Caco-2 (cell line): Measurements from ENCODE around the gene ZBED5. TPM values are rescaled to one million over a fixed set of nuclear protein-coding genes. Genes with fewer than 3 reads are reported as not detected.

Experiments
- BruUV-seq: library from RNA; stranded (reverse); fragments of 400-500 nt; replicated peaks from 2 replicates; lab custom pipeline; 2021; lab: Mats Ljungman, UMichigan
- CTCF ChIA-PET: fragments of 300-600 bp; sonication (Branson Sonifier 250); formaldehyde crosslinking; loops from one replicate; lab custom pipeline; 2022; ENCODE audit warnings: antibody characterized with exemption; lab: Charles Lee
- POLR2A ChIA-PET: fragments of 300-600 bp; sonication (Branson Sonifier 250); formaldehyde crosslinking; loops from one replicate; lab custom pipeline; 2022; ENCODE audit warnings: antibody characterized with exemption; lab: Charles Lee
- DNase-seq, 2 experiments: peaks; one replicate each; pipeline versions ENCODE4 v3.0.0 to v3.0.0-alpha.2; 2020 to 2022
- H3K27me3 ChIP-seq: replicated peaks from 2 replicates; pipeline ENCODE4 v1.6.0; 2011; ENCODE audit warnings: low read length; ENCODE audit not compliant: control insufficient read depth, insufficient read depth
- H3K36me3 ChIP-seq: 2 replicates; pipeline ENCODE4 v1.5.1; 2011; ENCODE audit warnings: low read length; ENCODE audit not compliant: control insufficient read depth, insufficient read depth
- H3K4me1 ChIP-seq: fragments of 250-450 bp; sonication (Bioruptor Pico); 2 replicates; pipeline ENCODE4 v1.5.1; 2020; ENCODE audit warnings: mild to moderate bottlenecking
- H3K4me3 ChIP-seq: 2 replicates; pipeline ENCODE4 v1.5.1; 2011; ENCODE audit warnings: low read depth, mild to moderate bottlenecking, control low read depth, low read length
- H3K9me3 ChIP-seq: fragments of 250-450 bp; sonication (Bioruptor Pico); 2 replicates; pipeline ENCODE4 v1.5.1; 2020; ENCODE audit warnings: mild to moderate bottlenecking, moderate library complexity
- H3K27ac Mint-ChIP-seq: one replicate; pipeline ENCODE4 v1.8.0; 2022; ENCODE audit warnings: mixed read lengths; ENCODE audit not compliant: unreplicated experiment
- H3K27me3 Mint-ChIP-seq: one replicate; pipeline ENCODE4 v1.8.0; 2022; ENCODE audit warnings: mixed read lengths; ENCODE audit not compliant: insufficient read depth, unreplicated experiment
- H3K36me3 Mint-ChIP-seq: one replicate; pipeline ENCODE4 v1.8.0; 2022; ENCODE audit warnings: mild to moderate bottlenecking, mixed read lengths; ENCODE audit not compliant: insufficient read depth, unreplicated experiment
- H3K4me1 Mint-ChIP-seq: one replicate; pipeline ENCODE4 v1.8.0; 2022; ENCODE audit warnings: low read depth, mixed read lengths; ENCODE audit not compliant: unreplicated experiment
- H3K4me3 Mint-ChIP-seq: one replicate; pipeline ENCODE4 v1.8.0; 2022; ENCODE audit warnings: mild to moderate bottlenecking, moderate library complexity, mixed read lengths; ENCODE audit not compliant: unreplicated experiment
- H3K9me3 Mint-ChIP-seq: one replicate; pipeline ENCODE4 v1.8.0; 2022; ENCODE audit warnings: mixed read lengths; ENCODE audit not compliant: unreplicated experiment
- intact Hi-C: fragments of 100-400 bp; cut with micrococcal nuclease; formaldehyde crosslinking; loops from one replicate; pipeline ENCODE4 v1.10.0; 2022; ENCODE audit not compliant: unreplicated experiment
- total RNA-seq: library from RNA; stranded (reverse); gene quantifications from 2 replicates; pipeline ENCODE4 v1.2.3, GENCODE V29; 2022
- TF ChIP-seq, protein P1 (sequence below), 2 experiments: fragments of 200-600 bp in 1 of 2; IDR thresholded peaks; 1 replicate in 1 of 2; 2 replicates in 1 of 2; pipeline versions ENCODE4 v1.5.1 to v1.8.0; 2011 to 2022; ENCODE audit warnings: antibody characterized with exemption in 1 of 2, control low read depth in 1 of 2, inconsistent platforms in 1 of 2, low read depth in 1 of 2, low read length in 1 of 2, mild to moderate bottlenecking in 1 of 2, moderate library complexity in 1 of 2; ENCODE audit not compliant: insufficient read depth in 1 of 2, severe bottlenecking in 1 of 2, unreplicated experiment in 1 of 2

Gene ZBED5
- total RNA-seq, 1 experiment from 2014 or later, result 53.2 TPM

DNA sequence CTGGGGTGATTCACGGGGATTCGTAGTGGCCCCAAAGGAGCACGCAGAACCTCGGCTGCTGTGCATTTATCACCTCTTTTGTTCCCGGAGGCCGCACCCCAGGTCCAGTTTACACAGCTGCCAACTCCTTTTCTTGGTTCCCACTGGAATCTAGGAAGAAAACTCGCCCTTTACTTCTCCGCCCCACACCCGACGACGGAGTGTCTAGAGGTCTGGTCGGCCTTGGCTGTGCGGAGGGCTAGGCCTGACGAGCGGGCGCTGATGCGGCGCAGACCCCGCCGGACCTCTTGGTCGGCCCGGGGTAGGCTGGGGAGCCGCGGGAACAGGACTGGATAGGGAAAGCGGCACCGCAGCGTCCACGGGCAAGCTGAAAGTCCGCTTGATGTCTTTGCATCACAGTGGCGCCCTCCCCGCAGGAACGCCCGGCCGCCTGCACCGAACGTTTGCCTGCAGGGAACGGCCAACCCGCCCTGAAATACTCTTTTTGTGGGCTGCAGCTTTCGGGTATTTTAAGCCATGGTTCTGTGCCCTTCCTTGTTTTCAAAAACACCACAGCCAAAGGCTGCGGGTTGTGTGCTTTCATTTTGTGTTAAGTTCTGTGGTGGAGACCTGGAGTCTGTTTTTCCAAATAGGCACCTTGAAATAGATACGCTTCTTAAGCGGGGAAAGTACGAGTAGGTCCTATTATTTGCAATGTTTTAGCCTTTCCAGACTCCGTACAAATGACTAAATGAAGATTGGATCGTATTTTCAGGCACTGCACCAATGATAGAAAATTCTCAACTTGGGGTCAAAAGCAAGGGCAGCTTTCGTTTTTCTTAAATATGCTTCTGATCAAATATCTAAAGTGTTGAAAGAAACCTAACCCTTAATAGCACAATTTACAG is 829 bp upstream of the ZBED5 start:
- Histone ChIP-seq H3K4me3 (peak overlapping the region; percentile 62), H3K27me3 (no peaks in the 10 kb centered on the region), H3K9me3 (no peaks in the 10 kb centered on the region), H3K4me1 (peaks cover 7% of the 10 kb centered on the region; the same call in 1 of the 2 replicates), H3K36me3 (0 out of 2 replicates have a peak, but pooled peaks cover 1% of the 10 kb centered on the region)
- Mint-ChIP-seq H3K36me3 (peaks cover 33% of the 10 kb centered on the region), H3K4me3 (peak overlapping the region; percentile 97), H3K27me3 (no peaks in the 10 kb centered on the region), H3K27ac (peak overlapping the region; percentile 96), H3K9me3 (no peaks in the 10 kb centered on the region), H3K4me1 (peaks cover 14% of the 10 kb centered on the region)
- intact Hi-C loops, result loop anchor here (1.0 kb wide), 4 partner anchors 15 to 73 kb away; no protein-coding TSS in a partner anchor
- TF ChIP-seq, protein P1, sequence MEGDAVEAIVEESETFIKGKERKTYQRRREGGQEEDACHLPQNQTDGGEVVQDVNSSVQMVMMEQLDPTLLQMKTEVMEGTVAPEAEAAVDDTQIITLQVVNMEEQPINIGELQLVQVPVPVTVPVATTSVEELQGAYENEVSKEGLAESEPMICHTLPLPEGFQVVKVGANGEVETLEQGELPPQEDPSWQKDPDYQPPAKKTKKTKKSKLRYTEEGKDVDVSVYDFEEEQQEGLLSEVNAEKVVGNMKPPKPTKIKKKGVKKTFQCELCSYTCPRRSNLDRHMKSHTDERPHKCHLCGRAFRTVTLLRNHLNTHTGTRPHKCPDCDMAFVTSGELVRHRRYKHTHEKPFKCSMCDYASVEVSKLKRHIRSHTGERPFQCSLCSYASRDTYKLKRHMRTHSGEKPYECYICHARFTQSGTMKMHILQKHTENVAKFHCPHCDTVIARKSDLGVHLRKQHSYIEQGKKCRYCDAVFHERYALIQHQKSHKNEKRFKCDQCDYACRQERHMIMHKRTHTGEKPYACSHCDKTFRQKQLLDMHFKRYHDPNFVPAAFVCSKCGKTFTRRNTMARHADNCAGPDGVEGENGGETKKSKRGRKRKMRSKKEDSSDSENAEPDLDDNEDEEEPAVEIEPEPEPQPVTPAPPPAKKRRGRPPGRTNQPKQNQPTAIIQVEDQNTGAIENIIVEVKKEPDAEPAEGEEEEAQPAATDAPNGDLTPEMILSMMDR (IDR thresholded peaks at IDR 0.05; ENCODE audit: insufficient read depth in 1 of 2, low read depth in 1 of 2, low read length in 1 of 2, severe bottlenecking in 1 of 2, unreplicated experiment in 1 of 2), result no peak
- peak; percentile 71 to 73 for DNase-seq
- ChIA-PET CTCF (interaction anchor here (0.7 to 3.1 kb wide), 9 partner anchors 20 to 169 kb away, joined by 3 to 25 read pairs (median 4); partner anchors contain the start of gene EIF4G2), POLR2A (interaction anchor here (0.5 to 3.3 kb wide), 15 partner anchors 8 to 984 kb away, joined by 3 to 174 read pairs (median 5); partner anchors contain the start of genes CTR9 and EIF4G2)
- BruUV-seq, result TSS peak; percentile 71

DNA sequence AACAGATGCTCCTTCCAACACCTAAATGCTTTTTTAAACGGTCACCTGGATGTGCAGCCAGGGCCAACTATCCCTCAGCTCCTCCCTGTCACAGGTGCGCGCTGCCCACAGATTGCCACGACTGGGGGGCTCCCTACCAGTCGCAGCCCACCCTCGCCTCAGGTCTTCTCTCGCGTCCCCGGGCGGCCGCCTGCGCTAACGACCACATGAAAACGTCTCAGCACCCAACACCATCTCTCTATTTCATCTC is 469 bp downstream of the ZBED5 start:
- no TSS peak for BruUV-seq
- peak in 1 of 2 experiments; percentile 60 for DNase-seq
- ChIA-PET POLR2A (interaction anchor here (0.6 to 3.3 kb wide), 14 partner anchors 8 to 552 kb away, joined by 3 to 174 read pairs (median 4); partner anchors contain the start of genes ADM, CTR9 and EIF4G2), CTCF (interaction anchor here (0.7 to 3.1 kb wide), 8 partner anchors 36 to 171 kb away, joined by 3 to 25 read pairs (median 5); partner anchors contain the start of gene EIF4G2)
- peaks cover 46% of the 10 kb centered on the region for H3K36me3 Mint-ChIP-seq
- no peaks in the 10 kb centered on the region for H3K9me3 ChIP-seq
- H3K4me3 Mint-ChIP-seq, result peak overlapping the region; percentile 97
- peaks cover 8% of the 10 kb centered on the region for H3K4me1 Mint-ChIP-seq
- peak overlapping the region; percentile 96 for H3K27ac Mint-ChIP-seq
- intact Hi-C loops, result no loop called here
- H3K4me3 ChIP-seq, result peak overlapping the region; percentile 90
- no peaks in the 10 kb centered on the region for H3K9me3 Mint-ChIP-seq
- H3K27me3 ChIP-seq, result no peaks in the 10 kb centered on the region
- H3K4me1 ChIP-seq, result peaks cover 7% of the 10 kb centered on the region; the same call in 1 of the 2 replicates
- 0 out of 2 replicates have a peak, but pooled peaks cover 2% of the 10 kb centered on the region for H3K36me3 ChIP-seq
- no peaks in the 10 kb centered on the region for H3K27me3 Mint-ChIP-seq
- TF ChIP-seq, protein P1 (IDR thresholded peaks at IDR 0.05; ENCODE audit: insufficient read depth in 1 of 2, low read depth in 1 of 2, low read length in 1 of 2, severe bottlenecking in 1 of 2, unreplicated experiment in 1 of 2), result no peak
